HEK293T (cell line): ENCODE measurements around the gene NTN1.

Experiments
- BHLHE40 ChIP-seq: fragments of 450-650 bp; IDR thresholded peaks from 2 replicates; pipeline ENCODE4 v1.6.1; 2016; ENCODE audit warnings: mild to moderate bottlenecking, moderate library complexity, borderline replicate concordance
- FOXA1 ChIP-seq: fragments of 450-650 bp; IDR thresholded peaks from 2 replicates; pipeline ENCODE4 v1.6.1; 2016; ENCODE audit warnings: mild to moderate bottlenecking
- FOXK2 ChIP-seq: fragments of 450-650 bp; IDR thresholded peaks from 2 replicates; pipeline ENCODE4 v1.6.1; 2016; ENCODE audit warnings: mild to moderate bottlenecking
- HDGF ChIP-seq: fragments of 450-650 bp; IDR thresholded peaks from 2 replicates; pipeline ENCODE4 v1.6.1; 2017; ENCODE audit warnings: antibody characterized with exemption, borderline replicate concordance
- L3MBTL2 ChIP-seq: fragments of 450-650 bp; conservative IDR thresholded peaks from 2 replicates; pipeline ENCODE4 v1.6.1; 2016; ENCODE audit warnings: mild to moderate bottlenecking
- LEF1 ChIP-seq: fragments of 450-650 bp; IDR thresholded peaks from 2 replicates; pipeline ENCODE4 v1.6.1; 2017; ENCODE audit warnings: mild to moderate bottlenecking, borderline replicate concordance
- SP1 ChIP-seq: fragments of 450-650 bp; IDR thresholded peaks from 2 replicates; pipeline ENCODE4 v1.6.1; 2017
- SUZ12 ChIP-seq: fragments of 450-650 bp; IDR thresholded peaks from 2 replicates; pipeline ENCODE4 v1.6.1; 2016; ENCODE audit warnings: mild to moderate bottlenecking
- TARDBP ChIP-seq: fragments of 450-650 bp; IDR thresholded peaks from 2 replicates; pipeline ENCODE4 v1.6.1; 2016
- TF ChIP-seq, protein P1 (sequence below): fragments of 450-650 bp; IDR thresholded peaks from 2 replicates; pipeline ENCODE4 v1.6.1; 2016

DNA sequence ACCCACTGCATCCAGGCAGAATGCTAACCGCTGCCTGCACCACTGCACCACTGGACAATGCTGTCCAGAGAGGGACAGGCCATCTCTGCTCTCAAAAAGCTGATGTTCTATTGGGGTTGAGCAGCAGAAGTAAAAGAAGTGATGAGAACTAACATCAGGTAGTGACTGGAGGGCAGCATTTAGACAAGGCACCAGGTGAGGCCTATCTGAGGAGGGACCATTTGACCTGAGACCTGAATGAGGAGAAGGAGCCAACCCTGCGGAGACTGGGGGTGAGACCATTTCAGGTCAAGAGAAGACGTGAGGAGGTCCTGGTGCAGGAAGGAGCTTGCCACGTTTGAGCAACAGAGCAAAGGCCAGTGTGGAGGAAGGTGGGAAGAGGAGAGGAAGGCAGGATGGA is 34.0 kb downstream of the NTN1 start:
- no peak for TF ChIP-seq SUZ12
- no peak for TF ChIP-seq L3MBTL2
- TF ChIP-seq HDGF: no peak
- no peak for TF ChIP-seq TARDBP
- TF ChIP-seq SP1: no peak
- TF ChIP-seq, protein P1, sequence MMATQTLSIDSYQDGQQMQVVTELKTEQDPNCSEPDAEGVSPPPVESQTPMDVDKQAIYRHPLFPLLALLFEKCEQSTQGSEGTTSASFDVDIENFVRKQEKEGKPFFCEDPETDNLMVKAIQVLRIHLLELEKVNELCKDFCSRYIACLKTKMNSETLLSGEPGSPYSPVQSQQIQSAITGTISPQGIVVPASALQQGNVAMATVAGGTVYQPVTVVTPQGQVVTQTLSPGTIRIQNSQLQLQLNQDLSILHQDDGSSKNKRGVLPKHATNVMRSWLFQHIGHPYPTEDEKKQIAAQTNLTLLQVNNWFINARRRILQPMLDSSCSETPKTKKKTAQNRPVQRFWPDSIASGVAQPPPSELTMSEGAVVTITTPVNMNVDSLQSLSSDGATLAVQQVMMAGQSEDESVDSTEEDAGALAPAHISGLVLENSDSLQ: no peak
- no peak for TF ChIP-seq FOXK2
- no peak for TF ChIP-seq BHLHE40
- no peak for TF ChIP-seq FOXA1
- no peak for TF ChIP-seq LEF1
